SK-N-SH treated with all-trans-retinoic acid at 6 μM for 48 hours (cell line): ENCODE measurements around the gene KHK.

Source experiments
- ATAC-seq: fragments of 200-7000 bp; cut with Tn5 transposase; 3 replicates; pipeline ENCODE4 v1.9.1; 2020; ENCODE audit warnings: mild to moderate bottlenecking, moderate library complexity
- ARNTL ChIP-seq: fragments of 450-650 bp; formaldehyde crosslinking; IDR thresholded peaks from 2 replicates; pipeline ENCODE4 v1.5.0; 2020; ENCODE audit warnings: low read depth, mild to moderate bottlenecking, moderate library complexity, borderline replicate concordance
- BACH2 ChIP-seq: fragments of 250-450 bp; sonication (Bioruptor Pico); IDR thresholded peaks from 2 replicates; pipeline ENCODE4 v1.9.0; 2021; ENCODE audit warnings: mild to moderate bottlenecking, borderline replicate concordance
- CSDC2 ChIP-seq: fragments of 250-450 bp; sonication (Bioruptor Pico); IDR thresholded peaks from 2 replicates; pipeline ENCODE4 v1.5.0; 2020; ENCODE audit warnings: mild to moderate bottlenecking, moderate library complexity
- CSRNP3 ChIP-seq: fragments of 250-450 bp; sonication (Bioruptor Pico); IDR thresholded peaks from 2 replicates; pipeline ENCODE4 v1.5.1; 2021; ENCODE audit warnings: mild to moderate bottlenecking, moderate library complexity
- ESRRG ChIP-seq: fragments of 250-450 bp; sonication (Bioruptor Pico); IDR thresholded peaks from 2 replicates; pipeline ENCODE4 v1.6.1; 2021; ENCODE audit warnings: mild to moderate bottlenecking
- GLIS3 ChIP-seq: fragments of 250-450 bp; sonication (Bioruptor Pico); IDR thresholded peaks from 2 replicates; pipeline ENCODE4 v1.5.0; 2020; ENCODE audit warnings: mild to moderate bottlenecking, moderate library complexity
- OSR1 ChIP-seq: fragments of 250-450 bp; sonication (Bioruptor Pico); IDR thresholded peaks from 2 replicates; pipeline ENCODE4 v1.8.0; 2022; ENCODE audit warnings: moderate library complexity, mild to moderate bottlenecking, inconsistent platforms
- PATZ1 ChIP-seq: fragments of 250-450 bp; sonication (Bioruptor Pico); IDR thresholded peaks from 2 replicates; pipeline ENCODE4 v1.8.0; 2020; ENCODE audit warnings: mild to moderate bottlenecking, moderate library complexity, borderline replicate concordance
- PPARA ChIP-seq: fragments of 250-450 bp; sonication (Bioruptor Pico); IDR thresholded peaks from 2 replicates; pipeline ENCODE4 v1.5.0; 2020; ENCODE audit warnings: mild to moderate bottlenecking, borderline replicate concordance
- SNAI2 ChIP-seq: fragments of 250-450 bp; sonication (Bioruptor Pico); IDR thresholded peaks from 2 replicates; pipeline ENCODE4 v1.5.0; 2020; ENCODE audit warnings: mild to moderate bottlenecking, moderate library complexity
- TCF4 ChIP-seq: fragments of 250-450 bp; sonication (Bioruptor Pico); IDR thresholded peaks from 2 replicates; pipeline ENCODE4 v1.8.0; 2021; ENCODE audit warnings: mild to moderate bottlenecking, moderate library complexity, borderline replicate concordance
- ZC3H10 ChIP-seq: fragments of 250-450 bp; sonication (Bioruptor Pico); IDR thresholded peaks from 2 replicates; pipeline ENCODE4 v1.5.1; 2021; ENCODE audit warnings: mild to moderate bottlenecking, moderate library complexity
- ZFP30 ChIP-seq: fragments of 450-650 bp; formaldehyde crosslinking; IDR thresholded peaks from 2 replicates; pipeline ENCODE4 v1.5.0; 2022; ENCODE audit warnings: mild to moderate bottlenecking, moderate library complexity
- ZNF565 ChIP-seq: fragments of 450-650 bp; formaldehyde crosslinking; conservative IDR thresholded peaks from 2 replicates; pipeline ENCODE4 v1.5.0; 2020; ENCODE audit warnings: low read depth, mild to moderate bottlenecking, moderate library complexity
- ZNF70 ChIP-seq: fragments of 450-650 bp; formaldehyde crosslinking; IDR thresholded peaks from 2 replicates; pipeline ENCODE4 v1.5.0; 2020; ENCODE audit warnings: mild to moderate bottlenecking, moderate library complexity
- ZNF8 ChIP-seq: fragments of 450-650 bp; formaldehyde crosslinking; IDR thresholded peaks from 2 replicates; pipeline ENCODE4 v1.5.0; 2020; ENCODE audit warnings: mild to moderate bottlenecking, moderate library complexity
- TF ChIP-seq, protein P1 (sequence below): fragments of 250-450 bp; sonication (Bioruptor Pico); IDR thresholded peaks from 2 replicates; pipeline ENCODE4 v1.5.1; 2020; ENCODE audit warnings: low read depth, mild to moderate bottlenecking, moderate library complexity
- TF ChIP-seq, protein P2 (sequence below): fragments of 250-450 bp; sonication (Bioruptor Pico); IDR thresholded peaks from 2 replicates; pipeline ENCODE4 v1.8.0; 2021; ENCODE audit warnings: low read depth, mild to moderate bottlenecking, moderate library complexity, borderline replicate concordance
- TF ChIP-seq, protein P3 (sequence below): fragments of 250-450 bp; sonication (Bioruptor Pico); IDR thresholded peaks from 2 replicates; pipeline ENCODE4 v1.5.0; 2020; ENCODE audit warnings: mild to moderate bottlenecking, moderate library complexity

KHK gene

GRCh38 chr2:27127883-27128667 lies 41.5 kb downstream of the KHK start (continued):
- TF ChIP-seq, protein P1, sequence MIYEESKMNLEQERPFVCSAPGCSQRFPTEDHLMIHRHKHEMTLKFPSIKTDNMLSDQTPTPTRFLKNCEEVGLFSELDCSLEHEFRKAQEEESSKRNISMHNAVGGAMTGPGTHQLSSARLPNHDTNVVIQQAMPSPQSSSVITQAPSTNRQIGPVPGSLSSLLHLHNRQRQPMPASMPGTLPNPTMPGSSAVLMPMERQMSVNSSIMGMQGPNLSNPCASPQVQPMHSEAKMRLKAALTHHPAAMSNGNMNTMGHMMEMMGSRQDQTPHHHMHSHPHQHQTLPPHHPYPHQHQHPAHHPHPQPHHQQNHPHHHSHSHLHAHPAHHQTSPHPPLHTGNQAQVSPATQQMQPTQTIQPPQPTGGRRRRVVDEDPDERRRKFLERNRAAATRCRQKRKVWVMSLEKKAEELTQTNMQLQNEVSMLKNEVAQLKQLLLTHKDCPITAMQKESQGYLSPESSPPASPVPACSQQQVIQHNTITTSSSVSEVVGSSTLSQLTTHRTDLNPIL (CRISPR knock-in tag), result no peak
- TF ChIP-seq ZFP30 (CRISPR knock-in tag) (no peak), CSDC2 (CRISPR knock-in tag) (no peak), SNAI2 (CRISPR knock-in tag) (no peak), GLIS3 (CRISPR knock-in tag) (no peak)

DNA sequence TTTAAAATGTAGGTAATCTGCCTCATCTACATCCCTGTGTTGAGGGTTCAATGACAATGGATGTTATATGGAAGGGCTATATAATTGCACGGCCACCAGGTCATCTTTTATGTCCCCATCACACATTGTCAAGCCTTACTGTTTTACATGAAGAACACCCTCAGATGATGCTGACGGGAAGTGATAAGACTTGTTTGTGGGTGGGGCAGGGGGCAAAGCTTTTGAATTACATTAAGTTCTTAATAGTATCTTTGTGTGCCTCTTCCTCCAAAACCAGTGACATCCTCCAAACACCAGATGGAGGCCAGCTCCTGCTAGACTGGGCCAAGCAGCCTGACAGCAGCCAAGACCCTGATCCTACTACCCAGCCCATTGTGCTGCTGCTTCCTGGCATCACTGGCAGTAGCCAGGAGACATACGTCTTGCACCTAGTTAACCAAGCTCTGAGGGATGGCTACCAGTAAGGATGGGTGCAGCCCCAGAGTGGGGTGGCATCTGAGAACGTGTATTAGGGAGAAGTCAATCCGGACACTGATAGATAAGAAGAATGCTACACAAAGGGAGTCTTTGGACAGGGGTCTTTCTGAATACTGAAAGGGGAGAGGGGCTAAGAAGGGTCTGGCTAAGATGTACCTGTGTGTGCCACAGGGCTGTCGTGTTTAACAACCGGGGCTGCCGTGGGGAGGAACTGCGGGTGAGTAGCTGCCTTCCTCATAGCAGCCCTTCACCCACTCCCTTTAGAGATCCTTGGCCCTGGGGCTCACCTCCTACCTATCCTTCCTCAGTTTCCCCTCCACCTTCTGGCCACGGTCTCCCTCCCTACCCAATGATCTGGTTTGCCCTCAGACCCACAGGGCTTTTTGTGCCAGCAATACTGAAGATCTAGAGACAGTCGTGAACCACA lies 42.3 kb downstream of the KHK start:
- TF ChIP-seq PPARA (CRISPR knock-in tag) (no peak), OSR1 (CRISPR knock-in tag) (no peak), ESRRG (no peak), GLIS3 (CRISPR knock-in tag) (no peak), ZNF565 (CRISPR knock-in tag) (no peak), PATZ1 (CRISPR knock-in tag) (no peak), ZFP30 (CRISPR knock-in tag) (no peak), SNAI2 (CRISPR knock-in tag) (no peak), ZNF70 (CRISPR knock-in tag) (no peak)
- TF ChIP-seq, protein P1 (CRISPR knock-in tag), result no peak
- TF ChIP-seq, protein P2, sequence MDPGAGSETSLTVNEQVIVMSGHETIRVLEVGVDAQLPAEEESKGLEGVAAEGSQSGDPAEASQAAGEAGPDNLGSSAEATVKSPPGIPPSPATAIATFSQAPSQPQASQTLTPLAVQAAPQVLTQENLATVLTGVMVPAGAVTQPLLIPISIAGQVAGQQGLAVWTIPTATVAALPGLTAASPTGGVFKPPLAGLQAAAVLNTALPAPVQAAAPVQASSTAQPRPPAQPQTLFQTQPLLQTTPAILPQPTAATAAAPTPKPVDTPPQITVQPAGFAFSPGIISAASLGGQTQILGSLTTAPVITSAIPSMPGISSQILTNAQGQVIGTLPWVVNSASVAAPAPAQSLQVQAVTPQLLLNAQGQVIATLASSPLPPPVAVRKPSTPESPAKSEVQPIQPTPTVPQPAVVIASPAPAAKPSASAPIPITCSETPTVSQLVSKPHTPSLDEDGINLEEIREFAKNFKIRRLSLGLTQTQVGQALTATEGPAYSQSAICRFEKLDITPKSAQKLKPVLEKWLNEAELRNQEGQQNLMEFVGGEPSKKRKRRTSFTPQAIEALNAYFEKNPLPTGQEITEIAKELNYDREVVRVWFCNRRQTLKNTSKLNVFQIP (CRISPR knock-in tag), result no peak
- TF ChIP-seq, all 23 proteins: peak for 0
- ATAC-seq, result no peak

- TF ChIP-seq SNAI2 (CRISPR knock-in tag) (no peak), ARNTL (CRISPR knock-in tag) (no peak), OSR1 (CRISPR knock-in tag) (no peak), ESRRG (no peak), BACH2 (CRISPR knock-in tag) (no peak), PPARA (CRISPR knock-in tag) (no peak), TCF4 (CRISPR knock-in tag) (no peak), PATZ1 (CRISPR knock-in tag) (no peak), ZC3H10 (CRISPR knock-in tag) (no peak), CSRNP3 (no peak), GLIS3 (CRISPR knock-in tag) (no peak), ZNF8 (no peak)
- TF ChIP-seq, protein P1 (CRISPR knock-in tag), result no peak
- TF ChIP-seq, protein P3, sequence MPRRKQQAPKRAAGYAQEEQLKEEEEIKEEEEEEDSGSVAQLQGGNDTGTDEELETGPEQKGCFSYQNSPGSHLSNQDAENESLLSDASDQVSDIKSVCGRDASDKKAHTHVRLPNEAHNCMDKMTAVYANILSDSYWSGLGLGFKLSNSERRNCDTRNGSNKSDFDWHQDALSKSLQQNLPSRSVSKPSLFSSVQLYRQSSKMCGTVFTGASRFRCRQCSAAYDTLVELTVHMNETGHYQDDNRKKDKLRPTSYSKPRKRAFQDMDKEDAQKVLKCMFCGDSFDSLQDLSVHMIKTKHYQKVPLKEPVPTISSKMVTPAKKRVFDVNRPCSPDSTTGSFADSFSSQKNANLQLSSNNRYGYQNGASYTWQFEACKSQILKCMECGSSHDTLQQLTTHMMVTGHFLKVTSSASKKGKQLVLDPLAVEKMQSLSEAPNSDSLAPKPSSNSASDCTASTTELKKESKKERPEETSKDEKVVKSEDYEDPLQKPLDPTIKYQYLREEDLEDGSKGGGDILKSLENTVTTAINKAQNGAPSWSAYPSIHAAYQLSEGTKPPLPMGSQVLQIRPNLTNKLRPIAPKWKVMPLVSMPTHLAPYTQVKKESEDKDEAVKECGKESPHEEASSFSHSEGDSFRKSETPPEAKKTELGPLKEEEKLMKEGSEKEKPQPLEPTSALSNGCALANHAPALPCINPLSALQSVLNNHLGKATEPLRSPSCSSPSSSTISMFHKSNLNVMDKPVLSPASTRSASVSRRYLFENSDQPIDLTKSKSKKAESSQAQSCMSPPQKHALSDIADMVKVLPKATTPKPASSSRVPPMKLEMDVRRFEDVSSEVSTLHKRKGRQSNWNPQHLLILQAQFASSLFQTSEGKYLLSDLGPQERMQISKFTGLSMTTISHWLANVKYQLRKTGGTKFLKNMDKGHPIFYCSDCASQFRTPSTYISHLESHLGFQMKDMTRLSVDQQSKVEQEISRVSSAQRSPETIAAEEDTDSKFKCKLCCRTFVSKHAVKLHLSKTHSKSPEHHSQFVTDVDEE (CRISPR knock-in tag), result no peak
- TF ChIP-seq, all 23 proteins: peak for 0
- no peak for ATAC-seq
Measured at GRCh38 chr2:27130396-27130795, 43.8 kb downstream of the KHK start.
